Gastrocnemius medialis (tissue), 4 donors: ENCODE measurements around the gene SLC49A4.

ENCODE experiments used
- POLR2A ChIP-seq, 2 donors: fragments of 450-650 bp; IDR thresholded peaks; one replicate each; pipeline ENCODE4 v1.6.1; 2017; ENCODE audit warnings: antibody characterized with exemption in 2 of 2, mild to moderate bottlenecking in 2 of 2, moderate library complexity in 2 of 2
- TF ChIP-seq, protein P1 (sequence below), 5 experiments: fragments of 450-650 bp in 3 of 5; fragments of 200-600 bp in 2 of 5; sonication (generic) in 2 of 5; IDR thresholded peaks in 4 of 5; conservative IDR thresholded peaks in 1 of 5; 1 replicate in 4 of 5; 2 replicates in 1 of 5; pipeline ENCODE4 v1.5.1; 2016 to 2019; ENCODE audit warnings: antibody characterized with exemption in 5 of 5, mild to moderate bottlenecking in 3 of 5, moderate library complexity in 3 of 5

DNA sequence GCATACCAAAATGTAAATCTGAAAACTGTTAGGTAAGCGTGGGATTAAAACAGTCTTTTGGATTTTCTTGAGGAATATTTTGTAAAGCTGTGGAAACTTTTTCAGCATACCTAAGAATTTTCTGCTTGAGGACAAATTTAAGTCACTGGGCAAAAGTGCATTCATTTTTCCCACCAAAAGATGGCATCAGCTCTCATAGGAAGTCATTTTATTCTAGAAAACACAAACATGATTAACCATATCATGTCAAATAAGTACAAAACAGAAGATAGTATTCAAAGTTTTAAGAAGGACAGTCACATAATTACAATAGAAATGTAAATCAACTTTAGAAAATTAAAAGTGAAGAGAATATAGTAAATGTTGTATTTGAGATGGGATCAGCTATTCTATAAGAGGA is 63.5 kb downstream of the SLC49A4 start:
- TF ChIP-seq, protein P1, sequence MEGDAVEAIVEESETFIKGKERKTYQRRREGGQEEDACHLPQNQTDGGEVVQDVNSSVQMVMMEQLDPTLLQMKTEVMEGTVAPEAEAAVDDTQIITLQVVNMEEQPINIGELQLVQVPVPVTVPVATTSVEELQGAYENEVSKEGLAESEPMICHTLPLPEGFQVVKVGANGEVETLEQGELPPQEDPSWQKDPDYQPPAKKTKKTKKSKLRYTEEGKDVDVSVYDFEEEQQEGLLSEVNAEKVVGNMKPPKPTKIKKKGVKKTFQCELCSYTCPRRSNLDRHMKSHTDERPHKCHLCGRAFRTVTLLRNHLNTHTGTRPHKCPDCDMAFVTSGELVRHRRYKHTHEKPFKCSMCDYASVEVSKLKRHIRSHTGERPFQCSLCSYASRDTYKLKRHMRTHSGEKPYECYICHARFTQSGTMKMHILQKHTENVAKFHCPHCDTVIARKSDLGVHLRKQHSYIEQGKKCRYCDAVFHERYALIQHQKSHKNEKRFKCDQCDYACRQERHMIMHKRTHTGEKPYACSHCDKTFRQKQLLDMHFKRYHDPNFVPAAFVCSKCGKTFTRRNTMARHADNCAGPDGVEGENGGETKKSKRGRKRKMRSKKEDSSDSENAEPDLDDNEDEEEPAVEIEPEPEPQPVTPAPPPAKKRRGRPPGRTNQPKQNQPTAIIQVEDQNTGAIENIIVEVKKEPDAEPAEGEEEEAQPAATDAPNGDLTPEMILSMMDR (IDR thresholded peaks at IDR 0.05 in 4 of 5, conservative IDR thresholded peaks at IDR 0.05 in 1 of 5) = no peak
- TF ChIP-seq POLR2A (IDR thresholded peaks at IDR 0.05) = no peak
